H9 (cell line): ENCODE measurements around the gene MEIS2. TPM values are rescaled to one million over a fixed set of nuclear protein-coding genes. Genes with fewer than 3 reads are reported as not detected.

ENCODE experiments used
- DNase-seq: peaks from one replicate; pipeline ENCODE4 v3.0.0-alpha.2; 2017
- H2AFZ ChIP-seq: one replicate; pipeline ENCODE4 v1.6.1; 2013; ENCODE audit warnings: mild to moderate bottlenecking, low read length, control low read depth, moderate library complexity
- H2AK5ac ChIP-seq: 2 replicates; pipeline ENCODE4 v1.6.1; 2013; ENCODE audit warnings: low read length, control low read depth, mixed read lengths; ENCODE audit not compliant: insufficient read length
- H2BK120ac ChIP-seq: one replicate; pipeline ENCODE4 v1.6.1; 2013; ENCODE audit warnings: low read depth, mild to moderate bottlenecking, low read length, control low read depth, inconsistent platforms; ENCODE audit not compliant: poor library complexity, severe bottlenecking
- H2BK12ac ChIP-seq: 2 replicates; pipeline ENCODE4 v1.6.1; 2013; ENCODE audit warnings: low read length, control low read depth, mixed read lengths, low read depth; ENCODE audit not compliant: insufficient read length
- H2BK15ac ChIP-seq: 2 replicates; pipeline ENCODE4 v1.6.1; 2013; ENCODE audit warnings: low read depth, low read length, control low read depth
- H2BK20ac ChIP-seq: one replicate; pipeline ENCODE4 v1.6.1; 2013; ENCODE audit warnings: low read depth, mild to moderate bottlenecking, low read length, control low read depth, inconsistent platforms; ENCODE audit not compliant: poor library complexity, severe bottlenecking
- H2BK5ac ChIP-seq: 2 replicates; pipeline ENCODE4 v1.6.1; 2013; ENCODE audit warnings: low read length, control low read depth, mixed read lengths; ENCODE audit not compliant: insufficient read length
- H3K14ac ChIP-seq: 2 replicates; pipeline ENCODE4 v1.6.1; 2013; ENCODE audit warnings: low read length, control low read depth; ENCODE audit not compliant: insufficient read depth
- H3K18ac ChIP-seq: 2 replicates; pipeline ENCODE4 v1.6.1; 2013; ENCODE audit warnings: low read depth, mild to moderate bottlenecking, mixed read lengths, low read length, control low read depth; ENCODE audit not compliant: insufficient read length
- H3K23ac ChIP-seq: 2 replicates; pipeline ENCODE4 v1.6.1; 2013; ENCODE audit warnings: low read length, control low read depth, mixed read lengths, low read depth; ENCODE audit not compliant: insufficient read length
- H3K23me2 ChIP-seq: 2 replicates; pipeline ENCODE4 v1.6.1; 2013; ENCODE audit warnings: low read depth, mild to moderate bottlenecking, mixed read lengths, low read length, control low read depth; ENCODE audit not compliant: insufficient read length, poor library complexity, severe bottlenecking
- H3K27ac ChIP-seq: 2 replicates; pipeline ENCODE4 v1.5.1; 2013; ENCODE audit warnings: low read length, control low read depth, mixed read lengths, low read depth; ENCODE audit not compliant: insufficient read length
- H3K27me3 ChIP-seq: 2 replicates; pipeline ENCODE4 v1.6.1; 2013; ENCODE audit warnings: low read length, control low read depth, inconsistent platforms; ENCODE audit not compliant: insufficient read depth
- H3K4ac ChIP-seq: 2 replicates; pipeline ENCODE4 v1.6.1; 2013; ENCODE audit warnings: low read depth, mild to moderate bottlenecking, control low read depth, inconsistent platforms, low read length, moderate library complexity
- H3K4me1 ChIP-seq: 2 replicates; pipeline ENCODE4 v1.6.1; 2013; ENCODE audit warnings: low read length, control low read depth, inconsistent platforms; ENCODE audit not compliant: insufficient read depth
- H3K4me2 ChIP-seq: 2 replicates; pipeline ENCODE4 v1.6.1; 2013; ENCODE audit warnings: low read length, control low read depth, mixed read lengths; ENCODE audit not compliant: insufficient read length, insufficient read depth
- H3K56ac ChIP-seq: 2 replicates; pipeline ENCODE4 v1.6.1; 2013; ENCODE audit warnings: low read depth, mild to moderate bottlenecking, mixed read lengths, low read length, control low read depth; ENCODE audit not compliant: insufficient read length
- H3K79me1 ChIP-seq: 2 replicates; pipeline ENCODE4 v1.6.1; 2013; ENCODE audit warnings: low read depth, mild to moderate bottlenecking, moderate library complexity, low read length, control low read depth, inconsistent platforms; ENCODE audit not compliant: insufficient read depth, poor library complexity, severe bottlenecking
- H3K79me2 ChIP-seq: 2 replicates; pipeline ENCODE4 v1.6.1; 2013; ENCODE audit warnings: low read length, control low read depth, inconsistent platforms; ENCODE audit not compliant: insufficient read depth
- H3K9ac ChIP-seq: 2 replicates; pipeline ENCODE4 v1.6.1; 2013; ENCODE audit warnings: low read length, control low read depth, mixed read lengths; ENCODE audit not compliant: insufficient read length; ENCODE audit errors: extremely low read depth
- H3K9me3 ChIP-seq: one replicate; pipeline ENCODE4 v1.6.1; 2013; ENCODE audit warnings: low read depth, low read length, inconsistent platforms; ENCODE audit not compliant: control insufficient read depth
- H3T11ph ChIP-seq: one replicate; pipeline ENCODE4 v1.6.1; 2013; ENCODE audit warnings: mild to moderate bottlenecking, low read length, control low read depth, inconsistent platforms
- H4K20me1 ChIP-seq: one replicate; pipeline ENCODE4 v1.6.1; 2013; ENCODE audit not compliant: control insufficient read depth, insufficient read length, insufficient read depth
- H4K5ac ChIP-seq: 2 replicates; pipeline ENCODE4 v1.6.1; 2013; ENCODE audit warnings: low read depth, mild to moderate bottlenecking, mixed read lengths, low read length, control low read depth; ENCODE audit not compliant: insufficient read length
- H4K8ac ChIP-seq: replicated peaks from 2 replicates; pipeline ENCODE4 v1.6.1; 2013; ENCODE audit warnings: low read length, control low read depth, mixed read lengths, low read depth; ENCODE audit not compliant: insufficient read length
- H4K91ac ChIP-seq: 2 replicates; pipeline ENCODE4 v1.6.1; 2013; ENCODE audit warnings: low read depth, mild to moderate bottlenecking, moderate library complexity, mixed read lengths, low read length, control low read depth; ENCODE audit not compliant: insufficient read length
- H3K27ac Mint-ChIP-seq, 3 experiments: 2 replicates in 2 of 3; 3 replicates in 1 of 3; pipeline ENCODE4 v1.8.0; 2020 to 2021; ENCODE audit warnings: mixed read lengths in 3 of 3, mild to moderate bottlenecking in 1 of 3, moderate library complexity in 1 of 3
- H3K27me3 Mint-ChIP-seq: 2 replicates; pipeline ENCODE4 v1.8.0; 2021; ENCODE audit warnings: low read depth, mild to moderate bottlenecking, moderate library complexity, mixed read lengths
- H3K36me3 Mint-ChIP-seq, 3 experiments: 2 replicates in 2 of 3; 3 replicates in 1 of 3; pipeline ENCODE4 v1.8.0; 2020 to 2021; ENCODE audit warnings: low read depth in 3 of 3, mixed read lengths in 3 of 3; ENCODE audit not compliant: insufficient read depth in 1 of 3
- H3K4me1 Mint-ChIP-seq, 2 experiments: 2 replicates each; pipeline ENCODE4 v1.8.0; 2020; ENCODE audit warnings: mixed read lengths in 2 of 2
- H3K4me3 Mint-ChIP-seq, 2 experiments: 2 replicates in 1 of 2; 3 replicates in 1 of 2; pipeline ENCODE4 v1.8.0; 2020 to 2021; ENCODE audit warnings: mild to moderate bottlenecking in 2 of 2, mixed read lengths in 2 of 2, moderate library complexity in 1 of 2
- H3K9me3 Mint-ChIP-seq, 2 experiments: 2 replicates in 1 of 2; 3 replicates in 1 of 2; pipeline ENCODE4 v1.8.0; 2020; ENCODE audit warnings: mild to moderate bottlenecking in 2 of 2, mixed read lengths in 2 of 2, moderate library complexity in 1 of 2
- CTCF ChIP-seq: fragments of 200-600 bp; sonication (generic); conservative IDR thresholded peaks from 3 replicates; pipeline ENCODE4 v1.8.0; 2021; ENCODE audit warnings: antibody characterized with exemption, mild to moderate bottlenecking
- WGBS: extraction: QIAGEN DNeasy Blood & Tissue Kit; methylation state at CpG from one replicate; pipeline ENCODE4 v1.1.7; 2013; ENCODE audit warnings: missing lambda C conversion rate, low lambda C conversion rate, mixed read lengths; ENCODE audit not compliant: insufficient read length; ENCODE audit errors: extremely low coverage; 5-methylcytosine and 5-hydroxymethylcytosine counted together
- total RNA-seq: library from RNA; stranded (reverse); gene quantifications from 2 replicates; pipeline ENCODE4 v1.2.1, GENCODE V29; 2021

Gene MEIS2
- total RNA-seq, 1 experiment from 2014 or later, result 0.35 TPM

GRCh38 chr15:36925653-36926426 lies 174.5 kb downstream of the MEIS2 start:
- no peak overlapping the region for H3K9ac ChIP-seq
- no peaks in the 10 kb centered on the region for H4K20me1 ChIP-seq
- no peaks in the 10 kb centered on the region; the same call in 1 of the 2 replicates for H3K4me1 ChIP-seq
- peaks cover 8% of the 10 kb centered on the region in 2 experiments for H3K4me1 Mint-ChIP-seq
- no peaks in the 10 kb centered on the region for H3K36me3 Mint-ChIP-seq
- no peak for DNase-seq
- no peaks in the 10 kb centered on the region for H3K23me2 ChIP-seq
- no peak overlapping the region for H3K27ac ChIP-seq
- no peak overlapping the region for H2BK15ac ChIP-seq
- H3K4me2 ChIP-seq, result no peak overlapping the region
- H4K8ac ChIP-seq, result no peak overlapping the region
- H3T11ph ChIP-seq, result no peak overlapping the region
- peak overlapping the region in 1 of 3 experiments; percentile 33; a peak in 1 of 7 replicates for H3K27ac Mint-ChIP-seq
- no peak overlapping the region for H3K56ac ChIP-seq
- H2AFZ ChIP-seq, result no peak overlapping the region
- no peaks in the 10 kb centered on the region for H3K79me1 ChIP-seq
- H3K4me3 Mint-ChIP-seq, result no peak overlapping the region
- no peak overlapping the region for H2BK20ac ChIP-seq
- H3K14ac ChIP-seq, result no peak overlapping the region
- H3K79me2 ChIP-seq, result no peaks in the 10 kb centered on the region
- no peak overlapping the region for H3K23ac ChIP-seq
- H4K91ac ChIP-seq, result no peak overlapping the region
- H3K27me3 Mint-ChIP-seq, result peaks cover 3% of the 10 kb centered on the region
- H3K18ac ChIP-seq, result no peak overlapping the region
- TF ChIP-seq CTCF, result no peak
- H4K5ac ChIP-seq, result no peak overlapping the region
- no peak overlapping the region for H3K4ac ChIP-seq
- WGBS, result no CpG with 5 or more reads among the region's 9 CpGs
- H3K27me3 ChIP-seq, result no peaks in the 10 kb centered on the region
- H3K9me3 Mint-ChIP-seq, result no peaks in the 10 kb centered on the region
- no peaks in the 10 kb centered on the region for H3K9me3 ChIP-seq
- no peak overlapping the region for H2BK12ac ChIP-seq
- no peak overlapping the region for H2BK5ac ChIP-seq
- H2AK5ac ChIP-seq, result no peak overlapping the region
- H2BK120ac ChIP-seq, result no peak overlapping the region
